DOHH2 (cell line): ENCODE data around the gene PLA2G4E.

ENCODE experiments used
- CTCF ChIP-seq: fragments of 200-600 bp; sonication (generic); IDR thresholded peaks from one replicate; pipeline ENCODE4 v1.5.1; 2014; ENCODE audit warnings: antibody characterized with exemption, mild to moderate bottlenecking, low read depth, low read length; ENCODE audit not compliant: poor library complexity, severe bottlenecking
- EZH2phosphoT487 ChIP-seq: fragments of 200-600 bp; sonication (generic); IDR thresholded peaks from 2 replicates; pipeline ENCODE4 v1.6.1; 2017; ENCODE audit warnings: borderline replicate concordance, mild to moderate bottlenecking, antibody characterized with exemption, low read length, moderate library complexity, mixed read lengths

GRCh38 chr15:41943543-41944312, 77.1 kb downstream of the PLA2G4E start:
- TF ChIP-seq CTCF (no peak), EZH2phosphoT487 (no peak)
